OCI-LY7 (cell line): ENCODE data around the gene ZNF74. TPM values are rescaled to one million over a fixed set of nuclear protein-coding genes. Genes with fewer than 3 reads are reported as not detected.

Experiments used
- BruUV-seq: library from RNA; stranded (reverse); fragments of 400-500 nt; replicated peaks from 2 replicates; lab custom pipeline; 2021; lab: Mats Ljungman, UMichigan
- CTCF ChIA-PET: fragments of 300-600 bp; sonication (Branson Sonifier 250); formaldehyde crosslinking; loops from one replicate; lab custom pipeline; 2022; ENCODE audit warnings: antibody characterized with exemption; ENCODE audit not compliant: unreplicated experiment; lab: Charles Lee
- POLR2A ChIA-PET: fragments of 300-600 bp; sonication (Branson Sonifier 250); formaldehyde crosslinking; loops from one replicate; lab custom pipeline; 2022; ENCODE audit warnings: antibody characterized with exemption; lab: Charles Lee
- DNase-seq: peaks from one replicate; pipeline ENCODE4 v3.0.0-alpha.2; 2015; ENCODE audit warnings: low spot score
- H2AFZ ChIP-seq: fragments of 200-600 bp; sonication (generic), shearing (Covaris generic); 2 replicates; pipeline ENCODE4 v1.6.1; 2014; ENCODE audit warnings: mild to moderate bottlenecking, antibody characterized with exemption, low read length, moderate library complexity
- H3K27ac ChIP-seq: fragments of 200-600 bp; sonication (generic); 2 replicates; pipeline ENCODE4 v1.5.1; 2014; ENCODE audit warnings: mixed run types, low read depth, mild to moderate bottlenecking, moderate library complexity, low read length, inconsistent platforms; ENCODE audit not compliant: poor library complexity, severe bottlenecking
- H3K36me3 ChIP-seq: fragments of 200-600 bp; sonication (generic); 2 replicates; pipeline ENCODE4 v1.6.1; 2014; ENCODE audit warnings: mild to moderate bottlenecking, antibody characterized with exemption, low read length, moderate library complexity, mixed read lengths; ENCODE audit not compliant: insufficient read depth
- H3K4me1 ChIP-seq: fragments of 200-600 bp; sonication (generic); 2 replicates; pipeline ENCODE4 v1.5.1; 2014; ENCODE audit warnings: mild to moderate bottlenecking, low read length; ENCODE audit not compliant: insufficient read depth, poor library complexity, severe bottlenecking
- H3K4me2 ChIP-seq: fragments of 200-600 bp; sonication (generic); 2 replicates; pipeline ENCODE4 v1.6.1; 2014; ENCODE audit warnings: mild to moderate bottlenecking, low read length
- H3K4me3 ChIP-seq: fragments of 200-600 bp; sonication (generic); 2 replicates; pipeline ENCODE4 v1.5.1; 2014; ENCODE audit warnings: mild to moderate bottlenecking, low read depth, low read length; ENCODE audit not compliant: poor library complexity, severe bottlenecking
- H3K79me2 ChIP-seq: fragments of 200-600 bp; sonication (generic); 2 replicates; pipeline ENCODE4 v1.6.1; 2016; ENCODE audit warnings: low read depth, mild to moderate bottlenecking, low read length, moderate library complexity, mixed read lengths; ENCODE audit not compliant: insufficient read depth
- H3K9me2 ChIP-seq: fragments of 200-600 bp; sonication (generic); 2 replicates; pipeline ENCODE4 v1.6.1; 2016; ENCODE audit warnings: mild to moderate bottlenecking, low read length, mixed read lengths; ENCODE audit not compliant: insufficient read depth
- H3K9me3 ChIP-seq: fragments of 200-600 bp; sonication (generic); 2 replicates; pipeline ENCODE4 v1.6.1; 2014; ENCODE audit warnings: mild to moderate bottlenecking, mixed run types, low read length, mixed read lengths
- H4K20me1 ChIP-seq: fragments of 200-600 bp; sonication (generic); 2 replicates; pipeline ENCODE4 v1.6.1; 2014; ENCODE audit warnings: mild to moderate bottlenecking, antibody characterized with exemption, low read length, moderate library complexity, mixed read lengths; ENCODE audit not compliant: insufficient read depth
- EZH2phosphoT487 ChIP-seq: fragments of 200-600 bp; sonication (generic); IDR thresholded peaks from 2 replicates; pipeline ENCODE4 v1.6.1; 2018; ENCODE audit warnings: low read depth, borderline replicate concordance, mild to moderate bottlenecking, mixed run types, antibody characterized with exemption, low read length, moderate library complexity, mixed read lengths
- intact Hi-C: fragments of 100-400 bp; cut with micrococcal nuclease; formaldehyde crosslinking; loops from one replicate; pipeline ENCODE4 v1.10.0; 2022; ENCODE audit not compliant: unreplicated experiment
- total RNA-seq, 2 experiments: library from RNA; depleted of rRNA in 1 of 2; stranded (reverse); fragments of >200 nt in 1 of 2; shearing (Covaris generic) in 1 of 2; gene quantifications; 2 replicates each; pipeline ENCODE4 v1.2.3, GENCODE V29; 2014 to 2022
- TF ChIP-seq, protein P1 (sequence below): fragments of 200-600 bp; sonication (generic); conservative IDR thresholded peaks from 2 replicates; pipeline ENCODE4 v1.5.1; 2014; ENCODE audit warnings: mild to moderate bottlenecking, antibody characterized with exemption, low read length, moderate library complexity, mixed read lengths

ZNF74 gene
- total RNA-seq, 2 experiments from 2014 or later, result not detected

DNA sequence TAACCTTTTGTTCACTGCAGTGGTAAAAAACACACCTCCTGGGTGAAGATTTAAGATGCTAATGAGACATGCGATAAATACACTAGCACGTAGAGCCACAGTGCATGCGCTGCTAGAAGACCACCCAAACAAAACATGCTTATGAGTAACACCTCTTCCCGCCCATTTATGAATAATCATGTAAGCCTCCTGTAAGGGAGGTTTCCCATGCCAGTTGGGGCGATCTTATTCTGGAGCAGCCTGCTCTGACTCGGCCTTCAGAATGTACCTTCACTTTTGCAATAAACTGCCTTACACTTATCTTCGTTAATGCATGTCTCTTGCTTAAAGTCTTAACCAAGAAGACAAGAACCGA lies 61.7 kb downstream of the ZNF74 start:
- Histone ChIP-seq H3K27ac (no peak overlapping the region), H2AFZ (no peak overlapping the region), H3K9me2 (no peaks in the 10 kb centered on the region), H3K4me2 (no peak overlapping the region), H3K36me3 (no peaks in the 10 kb centered on the region), H3K4me1 (peaks cover 6% of the 10 kb centered on the region), H4K20me1 (no peaks in the 10 kb centered on the region), H3K79me2 (no peaks in the 10 kb centered on the region), H3K4me3 (no peak overlapping the region), H3K9me3 (no peaks in the 10 kb centered on the region)
- no peak for DNase-seq
- TF ChIP-seq EZH2phosphoT487, result no peak
- TF ChIP-seq, protein P1, sequence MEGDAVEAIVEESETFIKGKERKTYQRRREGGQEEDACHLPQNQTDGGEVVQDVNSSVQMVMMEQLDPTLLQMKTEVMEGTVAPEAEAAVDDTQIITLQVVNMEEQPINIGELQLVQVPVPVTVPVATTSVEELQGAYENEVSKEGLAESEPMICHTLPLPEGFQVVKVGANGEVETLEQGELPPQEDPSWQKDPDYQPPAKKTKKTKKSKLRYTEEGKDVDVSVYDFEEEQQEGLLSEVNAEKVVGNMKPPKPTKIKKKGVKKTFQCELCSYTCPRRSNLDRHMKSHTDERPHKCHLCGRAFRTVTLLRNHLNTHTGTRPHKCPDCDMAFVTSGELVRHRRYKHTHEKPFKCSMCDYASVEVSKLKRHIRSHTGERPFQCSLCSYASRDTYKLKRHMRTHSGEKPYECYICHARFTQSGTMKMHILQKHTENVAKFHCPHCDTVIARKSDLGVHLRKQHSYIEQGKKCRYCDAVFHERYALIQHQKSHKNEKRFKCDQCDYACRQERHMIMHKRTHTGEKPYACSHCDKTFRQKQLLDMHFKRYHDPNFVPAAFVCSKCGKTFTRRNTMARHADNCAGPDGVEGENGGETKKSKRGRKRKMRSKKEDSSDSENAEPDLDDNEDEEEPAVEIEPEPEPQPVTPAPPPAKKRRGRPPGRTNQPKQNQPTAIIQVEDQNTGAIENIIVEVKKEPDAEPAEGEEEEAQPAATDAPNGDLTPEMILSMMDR, result no peak
- ChIA-PET CTCF (interaction anchor here (1.0 kb wide), 1 partner anchor 8 kb away, joined by 4 read pairs; no protein-coding TSS in a partner anchor), POLR2A (no interaction called here)
- intact Hi-C loops, result loop anchor here (1.0 to 10.0 kb wide), 2 partner anchors 37 to 301 kb away; partner anchors contain the start of gene CCDC188
- no TSS peak for BruUV-seq

DNA sequence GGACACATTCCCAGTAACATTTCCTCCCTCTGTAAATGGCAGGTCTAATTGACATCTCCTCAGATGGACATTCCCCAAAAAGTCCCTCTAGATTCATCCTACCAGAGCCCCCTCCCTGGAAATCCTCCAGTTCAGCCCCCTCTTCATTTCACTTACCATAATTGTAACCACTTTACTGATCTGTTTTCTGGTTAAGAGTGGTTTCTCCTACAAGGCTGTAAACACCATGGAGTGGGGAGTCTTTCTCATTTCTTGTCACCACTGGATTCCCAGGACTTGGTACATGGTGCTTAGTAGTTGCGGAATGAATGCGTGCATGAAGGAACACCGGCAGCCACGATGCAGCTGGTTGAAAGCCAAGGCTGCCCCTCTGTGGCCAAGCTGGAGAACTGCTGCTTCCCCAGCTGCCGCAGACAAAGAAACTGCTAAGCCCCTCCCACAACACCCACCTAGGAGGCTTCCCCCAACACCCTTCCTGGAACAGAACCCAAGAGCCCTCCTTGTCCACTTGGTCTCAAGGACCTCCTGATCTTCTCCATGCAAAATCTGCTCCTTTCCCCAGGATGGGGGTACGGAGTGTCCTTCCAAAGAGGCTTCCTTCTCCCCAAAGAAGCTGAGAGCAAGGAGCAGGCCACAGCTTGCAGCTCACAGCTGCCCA lies 62.2 kb downstream of the ZNF74 start:
- Histone ChIP-seq H3K9me3 (no peaks in the 10 kb centered on the region), H4K20me1 (no peaks in the 10 kb centered on the region), H3K36me3 (no peaks in the 10 kb centered on the region), H3K4me2 (no peak overlapping the region), H3K9me2 (no peaks in the 10 kb centered on the region), H3K4me3 (no peak overlapping the region), H2AFZ (peak overlapping the region; percentile 47; the same call in 1 of the 2 replicates), H3K27ac (no peak overlapping the region), H3K79me2 (no peaks in the 10 kb centered on the region), H3K4me1 (peaks cover 6% of the 10 kb centered on the region)
- TF ChIP-seq EZH2phosphoT487, result no peak
- TF ChIP-seq, protein P1, result peak; percentile 93
- POLR2A ChIA-PET, result interaction anchor here (0.6 to 0.9 kb wide), 2 partner anchors 38 to 471 kb away, joined by 3 read pairs; no protein-coding TSS in a partner anchor
- DNase-seq, result peak; percentile 85
- no TSS peak for BruUV-seq
- intact Hi-C loops, result loop anchor here (1.0 to 10.0 kb wide), 2 partner anchors 38 to 301 kb away; partner anchors contain the start of gene CCDC188
- CTCF ChIA-PET, result interaction anchor here (1.0 to 1.1 kb wide), 2 partner anchors 7 to 38 kb away, joined by 4 to 6 read pairs; no protein-coding TSS in a partner anchor

DNA sequence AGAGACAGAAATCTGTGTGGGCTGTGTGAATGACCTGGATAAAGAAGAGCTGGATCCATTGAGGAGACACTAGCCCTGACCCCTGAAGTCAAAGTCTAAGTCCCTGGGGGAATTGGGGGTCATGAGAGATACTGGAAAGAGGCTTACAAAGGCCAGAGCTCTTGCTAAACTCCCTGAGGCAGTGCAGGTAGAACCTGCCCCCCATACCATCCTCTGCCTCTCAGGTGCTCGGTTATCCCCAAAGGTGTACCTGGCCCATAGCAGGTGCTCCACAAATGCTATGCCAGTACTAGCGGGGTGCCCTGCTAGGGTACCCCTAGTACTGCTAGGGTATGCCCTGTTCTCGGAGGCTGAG lies 62.7 kb downstream of the ZNF74 start:
- no peaks in the 10 kb centered on the region for H3K9me2 ChIP-seq
- POLR2A ChIA-PET, result interaction anchor here (0.6 to 0.9 kb wide), 2 partner anchors 39 to 470 kb away, joined by 3 read pairs; no protein-coding TSS in a partner anchor
- CTCF ChIA-PET, result interaction anchor here (0.6 to 1.1 kb wide), 2 partner anchors 29 to 39 kb away, joined by 3 to 6 read pairs; no protein-coding TSS in a partner anchor
- H4K20me1 ChIP-seq, result no peaks in the 10 kb centered on the region
- H2AFZ ChIP-seq, result peak overlapping the region; percentile 47; the same call in 1 of the 2 replicates
- H3K4me2 ChIP-seq, result no peak overlapping the region
- no peak for DNase-seq
- no peaks in the 10 kb centered on the region for H3K9me3 ChIP-seq
- BruUV-seq, result no TSS peak
- no peak overlapping the region for H3K4me3 ChIP-seq
- TF ChIP-seq EZH2phosphoT487, result no peak
- TF ChIP-seq, protein P1, result no peak
- H3K36me3 ChIP-seq, result no peaks in the 10 kb centered on the region
- H3K79me2 ChIP-seq, result no peaks in the 10 kb centered on the region
- H3K27ac ChIP-seq, result no peak overlapping the region
- peaks cover 6% of the 10 kb centered on the region for H3K4me1 ChIP-seq
- intact Hi-C loops, result loop anchor here (1.0 to 10.0 kb wide), 2 partner anchors 38 to 302 kb away; partner anchors contain the start of gene CCDC188
